Mesendoderm (in vitro differentiated cells): ENCODE results near the gene NFKBIA.

ENCODE experiments used
- DNase-seq: peaks from one replicate; pipeline ENCODE4 v3.0.0; 2013
- H2AK5ac ChIP-seq: 2 replicates; pipeline ENCODE4 v1.6.1; 2013; ENCODE audit warnings: low read length, inconsistent platforms
- H2BK120ac ChIP-seq: 2 replicates; pipeline ENCODE4 v1.6.1; 2013; ENCODE audit warnings: low read depth, mild to moderate bottlenecking, low read length, moderate library complexity, mixed read lengths
- H2BK15ac ChIP-seq: replicated peaks from 2 replicates; pipeline ENCODE4 v1.6.1; 2013; ENCODE audit warnings: low read depth, mild to moderate bottlenecking, moderate library complexity
- H2BK5ac ChIP-seq: 2 replicates; pipeline ENCODE4 v1.6.1; 2013; ENCODE audit warnings: low read length, inconsistent platforms
- H3K18ac ChIP-seq: 2 replicates; pipeline ENCODE4 v1.6.1; 2013; ENCODE audit warnings: mild to moderate bottlenecking, low read length, mixed read lengths
- H3K23ac ChIP-seq: one replicate; pipeline ENCODE4 v1.6.1; 2013; ENCODE audit warnings: low read length
- H3K27ac ChIP-seq: 2 replicates; pipeline ENCODE4 v1.5.1; 2013; ENCODE audit warnings: low read depth, mild to moderate bottlenecking, inconsistent platforms, low read length, moderate library complexity
- H3K27me3 ChIP-seq: 2 replicates; pipeline ENCODE4 v1.6.1; 2013; ENCODE audit warnings: low read length, control low read depth, mild to moderate bottlenecking, inconsistent platforms; ENCODE audit not compliant: insufficient read depth, poor library complexity
- H3K36me3 ChIP-seq: 2 replicates; pipeline ENCODE4 v1.6.1; 2013; ENCODE audit warnings: low read length, inconsistent platforms; ENCODE audit not compliant: control insufficient read depth, insufficient read depth
- H3K4ac ChIP-seq: one replicate; pipeline ENCODE4 v1.6.1; 2013; ENCODE audit warnings: low read depth, mild to moderate bottlenecking, low read length, moderate library complexity
- H3K4me1 ChIP-seq: 2 replicates; pipeline ENCODE4 v1.6.1; 2013; ENCODE audit warnings: low read depth, low read length, inconsistent platforms; ENCODE audit not compliant: control insufficient read depth
- H3K4me2 ChIP-seq: 2 replicates; pipeline ENCODE4 v1.6.1; 2013; ENCODE audit warnings: low read length
- H3K4me3 ChIP-seq: 2 replicates; pipeline ENCODE4 v1.5.1; 2013; ENCODE audit warnings: mild to moderate bottlenecking, low read length
- H3K56ac ChIP-seq: one replicate; pipeline ENCODE4 v1.6.1; 2013; ENCODE audit warnings: low read length
- H3K79me1 ChIP-seq: 2 replicates; pipeline ENCODE4 v1.6.1; 2013; ENCODE audit warnings: low read length, inconsistent platforms
- H3K79me2 ChIP-seq: 2 replicates; pipeline ENCODE4 v1.6.1; 2013; ENCODE audit warnings: mild to moderate bottlenecking, low read length; ENCODE audit not compliant: control insufficient read depth, insufficient read depth
- H3K9ac ChIP-seq: 2 replicates; pipeline ENCODE4 v1.6.1; 2013; ENCODE audit warnings: low read length, inconsistent platforms
- H4K5ac ChIP-seq: one replicate; pipeline ENCODE4 v1.6.1; 2013; ENCODE audit warnings: low read length
- H4K8ac ChIP-seq: one replicate; pipeline ENCODE4 v1.6.1; 2013; ENCODE audit warnings: low read depth, mild to moderate bottlenecking, control low read depth, low read length, moderate library complexity
- WGBS: extraction: QIAGEN DNeasy Blood & Tissue Kit; methylation state at CpG from one replicate; pipeline ENCODE4 v1.1.7; 2013; ENCODE audit warnings: low lambda C conversion rate, missing lambda C conversion rate; ENCODE audit not compliant: insufficient coverage; ENCODE audit errors: extremely low coverage; 5-methylcytosine and 5-hydroxymethylcytosine counted together

The NFKBIA gene

GRCh38 chr14:35406506-35407305, 2.2 kb upstream of the NFKBIA start:
- peak; percentile 82 for DNase-seq
- no peak overlapping the region for H3K18ac ChIP-seq
- peaks cover 12% of the 10 kb centered on the region for H3K36me3 ChIP-seq
- H3K27me3 ChIP-seq, result no peaks in the 10 kb centered on the region
- H3K4ac ChIP-seq, result no peak overlapping the region
- peak overlapping the region; percentile 28 for H3K56ac ChIP-seq
- peaks cover 15% of the 10 kb centered on the region for H3K79me1 ChIP-seq
- H3K4me3 ChIP-seq, result no peak overlapping the region
- WGBS, result no CpG with 5 or more reads among the region's 5 CpGs
- no peak overlapping the region for H2AK5ac ChIP-seq
- H2BK15ac ChIP-seq, result no peak overlapping the region
- no peak overlapping the region for H3K23ac ChIP-seq
- no peak overlapping the region for H3K9ac ChIP-seq
- no peak overlapping the region for H2BK5ac ChIP-seq
- H3K4me2 ChIP-seq, result no peak overlapping the region
- no peak overlapping the region for H2BK120ac ChIP-seq
- no peak overlapping the region for H4K8ac ChIP-seq
- H3K79me2 ChIP-seq, result peaks cover 28% of the 10 kb centered on the region
- H3K27ac ChIP-seq, result no peak overlapping the region
- no peak overlapping the region for H4K5ac ChIP-seq
- peaks cover 20% of the 10 kb centered on the region for H3K4me1 ChIP-seq

- DNase-seq, result no peak
- Histone ChIP-seq H2BK15ac (no peak overlapping the region), H2BK120ac (no peak overlapping the region), H3K4me2 (peak overlapping the region; percentile 56), H3K27ac (peak overlapping the region; percentile 99), H4K8ac (no peak overlapping the region), H3K79me2 (peaks cover 28% of the 10 kb centered on the region), H3K36me3 (peaks cover 12% of the 10 kb centered on the region), H4K5ac (no peak overlapping the region), H3K4me1 (peaks cover 20% of the 10 kb centered on the region), H3K27me3 (no peaks in the 10 kb centered on the region), H2BK5ac (peak overlapping the region; percentile 92), H3K23ac (no peak overlapping the region), H2AK5ac (peak overlapping the region; percentile 79), H3K9ac (peak overlapping the region; percentile 100), H3K4ac (peak overlapping the region; percentile 5), H3K18ac (peak overlapping the region; percentile 97), H3K56ac (peak overlapping the region; percentile 99), H3K4me3 (no peak overlapping the region), H3K79me1 (peaks cover 15% of the 10 kb centered on the region)
- no CpG with 5 or more reads among the region's 2 CpGs for WGBS
These were observed 1.5 kb upstream of the NFKBIA start for GRCh38 chr14:35406090-35406489.

- WGBS, result no CpG with 5 or more reads among the region's 14 CpGs
- peak; percentile 74 for DNase-seq
- no peak overlapping the region for H4K8ac ChIP-seq
These were observed 901 bp upstream of the NFKBIA start for GRCh38 chr14:35405304-35405996.

DNA sequence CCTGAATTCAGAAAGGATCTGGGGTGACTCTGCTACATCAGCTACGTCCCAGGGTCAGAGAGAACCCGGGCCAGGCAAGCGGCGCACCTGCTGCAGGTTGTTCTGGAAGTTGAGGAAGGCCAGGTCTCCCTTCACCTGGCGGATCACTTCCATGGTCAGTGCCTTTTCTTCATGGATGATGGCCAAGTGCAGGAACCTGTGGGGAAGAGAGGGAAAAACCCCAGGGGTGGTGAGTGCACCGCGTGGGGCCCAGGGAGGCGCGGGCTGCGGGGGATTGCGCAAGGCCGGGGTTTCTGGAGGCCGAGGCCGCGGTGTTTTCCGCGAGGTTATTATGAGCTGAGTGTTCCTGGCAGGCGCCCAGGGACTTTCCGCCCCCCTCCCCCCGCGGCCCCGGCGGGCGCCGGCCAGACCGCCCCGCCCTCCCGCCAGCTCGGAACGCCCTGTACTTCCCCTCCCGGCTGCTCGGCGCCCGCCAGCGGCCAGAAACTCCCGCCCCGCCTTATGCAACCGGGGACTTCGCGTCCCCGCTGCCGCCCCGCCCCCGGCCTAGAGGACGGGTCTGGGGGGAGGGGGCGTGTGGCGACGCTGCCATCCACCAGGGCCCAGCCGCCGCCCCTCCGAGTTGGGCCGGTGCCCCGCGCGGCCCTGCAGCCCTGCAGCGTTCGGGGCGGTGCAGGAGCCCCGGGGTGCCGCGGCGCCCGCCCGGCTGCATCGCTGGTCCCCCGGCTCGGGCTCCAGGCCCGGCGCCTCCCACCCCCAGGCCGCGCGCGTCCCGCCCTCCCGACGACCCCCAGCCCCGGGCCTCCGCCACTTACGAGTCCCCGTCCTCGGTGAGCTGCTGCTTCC, 723 bp downstream of the NFKBIA start:
- peak overlapping the region; percentile 99 for H3K56ac ChIP-seq
- peak overlapping the region; percentile 99 for H3K4ac ChIP-seq
- peak overlapping the region; percentile 100 for H3K9ac ChIP-seq
- H3K79me1 ChIP-seq, result peaks cover 15% of the 10 kb centered on the region
- no peak overlapping the region for H2AK5ac ChIP-seq
- H3K27ac ChIP-seq, result peak overlapping the region; percentile 99
- H3K27me3 ChIP-seq, result no peaks in the 10 kb centered on the region
- peaks cover 20% of the 10 kb centered on the region for H3K4me1 ChIP-seq
- peak overlapping the region; percentile 97 for H3K18ac ChIP-seq
- H3K4me2 ChIP-seq, result peak overlapping the region; percentile 96
- peaks cover 17% of the 10 kb centered on the region for H3K36me3 ChIP-seq
- peak overlapping the region; percentile 92 for H3K4me3 ChIP-seq
- no peak overlapping the region for H4K5ac ChIP-seq
- no CpG with 5 or more reads among the region's 81 CpGs for WGBS
- peaks cover 28% of the 10 kb centered on the region for H3K79me2 ChIP-seq
- peak; percentile 91 for DNase-seq
- no peak overlapping the region for H2BK15ac ChIP-seq
- peak overlapping the region; percentile 96 for H2BK5ac ChIP-seq
- H4K8ac ChIP-seq, result peak overlapping the region; percentile 90
- H3K23ac ChIP-seq, result peak overlapping the region; percentile 94
- peak overlapping the region; percentile 32 for H2BK120ac ChIP-seq

More at GRCh38 chr14:35405304-35405996, 901 bp upstream of the NFKBIA start:
- Histone ChIP-seq H3K36me3 (peaks cover 17% of the 10 kb centered on the region), H3K79me1 (peaks cover 15% of the 10 kb centered on the region), H3K4me1 (peaks cover 20% of the 10 kb centered on the region), H3K4me3 (peak overlapping the region; percentile 92), H4K5ac (peak overlapping the region; percentile 38), H3K4me2 (peak overlapping the region; percentile 56), H3K56ac (peak overlapping the region; percentile 99), H3K27ac (peak overlapping the region; percentile 99), H2BK15ac (no peak overlapping the region), H2BK120ac (peak overlapping the region; percentile 30), H3K18ac (peak overlapping the region; percentile 97), H2BK5ac (peak overlapping the region; percentile 92), H3K79me2 (peaks cover 28% of the 10 kb centered on the region), H3K23ac (peak overlapping the region; percentile 68), H3K4ac (peak overlapping the region; percentile 99), H3K27me3 (no peaks in the 10 kb centered on the region), H3K9ac (peak overlapping the region; percentile 100), H2AK5ac (peak overlapping the region; percentile 79)

DNA sequence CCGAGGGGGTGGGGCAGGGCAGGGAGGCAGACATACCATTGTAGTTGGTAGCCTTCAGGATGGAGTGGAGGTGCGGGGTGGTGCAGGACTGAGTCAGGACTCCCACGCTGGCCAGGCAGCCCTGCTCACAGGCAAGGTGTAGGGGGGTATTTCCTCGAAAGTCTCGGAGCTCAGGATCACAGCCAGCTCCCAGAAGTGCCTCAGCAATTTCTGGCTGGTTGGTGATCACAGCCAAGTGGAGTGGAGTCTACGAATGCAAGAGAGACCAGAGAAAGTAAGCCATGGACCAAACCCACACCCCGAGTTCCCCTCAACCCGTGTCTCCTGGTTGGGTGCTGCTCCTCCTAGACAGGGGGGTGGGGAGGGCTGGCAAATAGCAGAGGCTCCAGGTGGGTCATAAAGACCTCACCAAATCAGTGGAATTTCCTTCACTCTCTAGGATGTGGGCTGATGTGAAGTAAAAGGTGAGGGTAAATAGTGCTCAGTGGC, 1.4 kb downstream of the NFKBIA start:
- Histone ChIP-seq H2AK5ac (peak overlapping the region; percentile 54), H3K9ac (peak overlapping the region; percentile 94), H2BK15ac (no peak overlapping the region), H3K27ac (peak overlapping the region; percentile 69), H2BK120ac (no peak overlapping the region), H3K36me3 (peaks cover 17% of the 10 kb centered on the region), H3K4me3 (peak overlapping the region; percentile 82), H3K79me2 (peaks cover 28% of the 10 kb centered on the region), H3K4me1 (peaks cover 22% of the 10 kb centered on the region), H3K23ac (peak overlapping the region; percentile 87), H4K5ac (no peak overlapping the region), H3K79me1 (peaks cover 15% of the 10 kb centered on the region), H2BK5ac (peak overlapping the region; percentile 12), H3K4ac (peak overlapping the region; percentile 39), H3K56ac (peak overlapping the region; percentile 98), H3K18ac (peak overlapping the region; percentile 63), H3K4me2 (peak overlapping the region; percentile 96), H4K8ac (no peak overlapping the region), H3K27me3 (no peaks in the 10 kb centered on the region)
- no CpG with 5 or more reads among the region's 8 CpGs for WGBS
- no peak for DNase-seq
